Right cardiac atrium (tissue), 5 donors: ENCODE data around the gene RBP2. TPM values are rescaled to one million over a fixed set of nuclear protein-coding genes. Genes with fewer than 3 reads are reported as not detected.

ENCODE experiments used
- ATAC-seq, 2 donors: fragments of 200-7000 bp; cut with Tn5 transposase; one replicate each; pipeline versions ENCODE4 v1.8.0 to v1.9.1; 2020; ENCODE audit warnings: moderate library complexity in 2 of 2, mild to moderate bottlenecking in 1 of 2
- DNase-seq, 3 donors: peaks; one replicate each; pipeline ENCODE4 v3.0.0-alpha.2; 2020
- H3K27ac ChIP-seq: one replicate; pipeline ENCODE4 v1.5.1; 2013; ENCODE audit warnings: mild to moderate bottlenecking, low read length, control low read depth, moderate library complexity
- H3K27me3 ChIP-seq: one replicate; pipeline ENCODE4 v1.6.1; 2013; ENCODE audit not compliant: control insufficient read depth, insufficient read depth
- H3K4me1 ChIP-seq: one replicate; pipeline ENCODE4 v1.6.1; 2013; ENCODE audit warnings: low read length; ENCODE audit not compliant: control insufficient read depth, insufficient read depth
- H3K4me3 ChIP-seq: one replicate; pipeline ENCODE4 v1.5.1; 2013; ENCODE audit warnings: low read length, control low read depth
- H3K9me3 ChIP-seq: one replicate; pipeline ENCODE4 v1.6.1; 2013; ENCODE audit warnings: low read length; ENCODE audit not compliant: control insufficient read depth
- WGBS: extraction: QIAGEN DNeasy Blood & Tissue Kit; methylation state at CpG from one replicate; pipeline ENCODE4 v1.1.7; 2013; 5-methylcytosine and 5-hydroxymethylcytosine counted together
- intact Hi-C, 4 donors: fragments of 100-400 bp; cut with DNase I; formaldehyde crosslinking; loops; one replicate each; pipeline versions ENCODE4 v1.11.0 to v1.14.0; 2022 to 2023
- polyA plus RNA-seq: library from polyadenylated mRNA; stranded (reverse); fragments of 200-250 nt; gene quantifications from one replicate; pipeline ENCODE4 v1.2.3, GENCODE V29; 2013
- total RNA-seq, 4 donors: library from RNA; stranded (reverse); fragmentation: NEBNext Ultra II Directional; extraction: Animal tissue kit (Norgen Biotek cat#: 25700); gene quantifications; one replicate each; pipeline ENCODE4 v1.2.1, GENCODE V29; 2021
- donor health status: healthy with polysubstance abuse.
- donor health status: DM: no; HTN: yes; CAD: no.
- donor health status: DM: no; HTN: no; CAD: no.
- donor health status: DM: no; HTN: yes; CAD: no; lungs with severe emphysema.
- donor health status: DM: yes; HTN: yes; CAD: no.

The RBP2 gene
- total and polyA plus RNA-seq, 5 donors = not detected

- no peak for ATAC-seq
These were observed 41.2 kb upstream of the RBP2 start for GRCh38 chr3:139517321-139518065.

DNA sequence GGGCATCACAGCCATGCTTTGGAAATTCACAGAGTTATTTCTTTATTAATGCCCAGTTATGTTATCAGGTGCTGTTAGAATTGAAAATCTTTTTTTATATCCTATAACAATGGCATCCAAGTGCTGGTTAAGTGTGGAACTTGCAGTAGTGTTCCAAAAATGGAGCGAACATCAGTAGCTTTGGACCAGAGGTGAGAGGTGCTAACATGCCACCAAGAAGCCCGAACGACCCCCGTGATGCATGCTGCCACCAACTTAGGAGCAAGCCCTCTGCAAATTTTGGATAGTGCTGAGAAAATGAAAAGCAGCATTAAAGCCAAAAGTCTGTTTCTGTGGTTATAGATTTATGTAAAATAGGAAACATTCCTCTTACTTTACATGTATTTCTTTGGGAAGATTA is 38.4 kb upstream of the RBP2 start:
- intact Hi-C loops = no loop called here
- 87% methylated on average over 4 of the region's 4 CpGs for WGBS
- ATAC-seq (no peak), DNase-seq (no peak)
- H3K27ac ChIP-seq = no peak overlapping the region
- no peaks in the 10 kb centered on the region for H3K9me3 ChIP-seq
- no peaks in the 10 kb centered on the region for H3K4me1 ChIP-seq
- H3K27me3 ChIP-seq = no peaks in the 10 kb centered on the region
- H3K4me3 ChIP-seq = no peak overlapping the region

More at GRCh38 chr3:139517321-139518065, 41.2 kb upstream of the RBP2 start:
- Histone ChIP-seq H3K9me3 (no peaks in the 10 kb centered on the region), H3K27ac (no peak overlapping the region), H3K4me1 (no peaks in the 10 kb centered on the region), H3K27me3 (no peaks in the 10 kb centered on the region), H3K4me3 (no peak overlapping the region)
- intact Hi-C loops = no loop called here
- no peak for DNase-seq
- WGBS = 72% methylated on average over 5 of the region's 5 CpGs

DNA sequence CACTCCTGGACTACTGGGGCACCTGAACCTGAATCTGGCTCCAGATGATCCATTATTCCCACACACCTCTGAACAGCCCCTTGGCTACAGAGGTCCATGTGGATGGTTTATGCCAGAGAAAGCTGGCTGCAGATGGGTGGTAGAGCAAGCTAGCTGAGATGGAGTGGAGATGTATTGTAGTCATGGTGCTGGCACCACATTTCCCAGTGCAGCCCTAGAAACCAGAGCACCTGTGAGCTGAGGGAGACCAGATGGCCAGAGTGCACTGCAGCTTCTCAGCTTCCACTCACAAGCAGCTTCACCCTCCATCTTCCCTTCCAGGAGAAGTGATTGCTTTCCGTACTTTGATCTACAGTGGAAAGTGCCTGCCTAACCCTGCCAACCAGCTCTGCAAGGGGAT is 33.3 kb upstream of the RBP2 start:
- intact Hi-C loops = no loop called here
- H3K27ac ChIP-seq = no peak overlapping the region
- H3K4me1 ChIP-seq = no peaks in the 10 kb centered on the region
- DNase-seq = no peak
- no peak overlapping the region for H3K4me3 ChIP-seq
- ATAC-seq = no peak
- 51% methylated on average over 1 of the region's 1 CpG for WGBS
- H3K27me3 ChIP-seq = no peaks in the 10 kb centered on the region
- H3K9me3 ChIP-seq = no peaks in the 10 kb centered on the region

GRCh38 chr3:139506766-139507165 is 30.4 kb upstream of the RBP2 start:
- no peak overlapping the region for H3K4me3 ChIP-seq
- WGBS = 43% methylated on average over 2 of the region's 2 CpGs
- ATAC-seq (no peak), DNase-seq (no peak)
- H3K9me3 ChIP-seq = no peaks in the 10 kb centered on the region
- H3K27ac ChIP-seq = no peak overlapping the region
- no peaks in the 10 kb centered on the region for H3K4me1 ChIP-seq
- H3K27me3 ChIP-seq = no peaks in the 10 kb centered on the region
- intact Hi-C loops = no loop called here

GRCh38 chr3:139505829-139506386 is 29.6 kb upstream of the RBP2 start:
- WGBS = 93% methylated on average over 2 of the region's 2 CpGs
- H3K27ac ChIP-seq = no peak overlapping the region
- H3K4me1 ChIP-seq = no peaks in the 10 kb centered on the region
- H3K27me3 ChIP-seq = no peaks in the 10 kb centered on the region
- no peak overlapping the region for H3K4me3 ChIP-seq
- ATAC-seq (no peak), DNase-seq (no peak)
- H3K9me3 ChIP-seq = no peaks in the 10 kb centered on the region
- intact Hi-C loops = no loop called here

DNA sequence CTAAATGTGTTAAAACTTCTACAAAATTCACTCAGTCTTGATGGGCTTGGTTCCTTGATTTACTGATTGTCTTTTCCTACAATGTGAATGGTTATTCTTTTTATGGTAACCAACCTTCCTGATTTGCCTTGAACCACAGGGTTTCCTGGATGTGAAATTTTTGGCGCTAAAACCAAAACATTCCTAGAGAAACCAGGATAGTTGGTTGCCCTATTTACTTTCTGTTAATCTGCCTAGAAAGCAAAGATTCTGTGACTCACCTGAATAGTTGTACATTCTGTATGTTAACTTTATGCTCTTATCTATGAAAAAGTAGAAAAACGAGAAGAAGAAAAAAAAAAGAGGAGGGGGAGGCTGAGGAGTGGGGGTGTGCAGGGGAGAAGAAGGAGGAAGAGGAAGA is 23.2 kb upstream of the RBP2 start:
- Histone ChIP-seq H3K27me3 (no peaks in the 10 kb centered on the region), H3K27ac (no peak overlapping the region), H3K4me1 (no peaks in the 10 kb centered on the region), H3K4me3 (no peak overlapping the region), H3K9me3 (no peaks in the 10 kb centered on the region)
- 66% methylated on average over 2 of the region's 2 CpGs for WGBS
- intact Hi-C loops = no loop called here
- DNase-seq (no peak), ATAC-seq (no peak)

- DNase-seq (no peak), ATAC-seq (no peak)
- Histone ChIP-seq H3K4me1 (no peaks in the 10 kb centered on the region), H3K27me3 (no peaks in the 10 kb centered on the region), H3K9me3 (no peaks in the 10 kb centered on the region), H3K4me3 (no peak overlapping the region), H3K27ac (no peak overlapping the region)
- intact Hi-C loops = no loop called here
- WGBS = 89% methylated on average over 6 of the region's 6 CpGs
These were observed 17.6 kb upstream of the RBP2 start for GRCh38 chr3:139493826-139494385.

DNA sequence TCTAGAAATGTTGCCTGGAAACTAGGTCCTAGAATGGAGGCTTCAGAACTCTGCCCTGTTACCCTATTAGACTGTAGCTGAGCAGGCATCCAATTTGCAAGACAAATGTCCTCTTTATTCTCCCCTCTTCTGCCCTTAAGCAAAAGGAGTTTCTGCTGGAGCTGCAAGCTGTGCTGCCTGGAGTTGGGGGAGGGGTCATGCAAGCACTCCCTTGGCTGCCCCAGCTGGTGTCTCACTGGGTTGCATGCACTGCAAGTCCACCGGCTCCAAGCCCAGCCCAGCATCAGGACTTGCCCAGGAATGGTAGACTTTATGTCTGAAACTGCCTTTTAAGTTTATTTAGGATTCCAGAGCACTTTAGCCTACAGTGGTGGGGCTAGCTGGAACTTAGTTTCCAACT is 15.7 kb upstream of the RBP2 start:
- ATAC-seq (no peak), DNase-seq (peak in 1 of 3 donors; percentile 52)
- Histone ChIP-seq H3K27ac (no peak overlapping the region), H3K4me1 (no peaks in the 10 kb centered on the region), H3K4me3 (no peak overlapping the region), H3K27me3 (no peaks in the 10 kb centered on the region), H3K9me3 (no peaks in the 10 kb centered on the region)
- intact Hi-C loops = no loop called here
- WGBS = 52% methylated on average over 1 of the region's 1 CpG

DNA sequence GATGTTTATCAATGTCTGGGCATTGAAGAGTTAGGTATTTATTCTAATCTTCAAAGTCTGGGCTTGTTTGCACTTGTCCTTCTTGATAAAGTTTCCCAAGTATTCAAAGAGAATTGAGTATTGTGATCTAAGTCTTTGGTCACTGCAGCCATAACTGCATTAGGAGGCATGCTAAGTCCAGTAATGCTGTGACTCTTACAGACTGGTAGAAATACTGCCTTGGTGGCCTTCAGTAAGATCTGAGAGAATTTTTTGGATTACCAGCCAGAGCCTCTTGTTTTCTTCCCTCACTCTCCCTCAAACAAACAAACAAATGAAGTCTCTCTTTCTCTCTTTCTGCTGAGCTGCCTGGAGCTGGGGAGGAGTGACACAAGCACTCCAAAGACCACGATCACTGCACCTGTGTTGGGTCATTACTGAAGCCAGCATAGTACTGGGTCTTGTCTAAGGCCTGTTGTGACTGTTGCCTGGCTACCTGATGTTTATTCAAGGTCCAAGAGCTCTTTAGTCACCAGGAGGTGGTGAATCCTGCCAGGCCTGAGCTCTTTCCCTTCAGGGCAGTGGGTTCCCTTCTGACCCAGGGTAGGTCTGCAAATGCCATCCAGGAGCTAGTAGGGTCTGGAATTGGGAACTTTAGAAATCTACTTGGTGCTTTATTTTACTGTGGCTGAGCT is 14.8 kb upstream of the RBP2 start:
- Histone ChIP-seq H3K9me3 (no peaks in the 10 kb centered on the region), H3K27ac (no peak overlapping the region), H3K4me3 (no peak overlapping the region), H3K27me3 (no peaks in the 10 kb centered on the region), H3K4me1 (no peaks in the 10 kb centered on the region)
- WGBS = 49% methylated on average over 1 of the region's 1 CpG
- no peak for DNase-seq
- intact Hi-C loops = no loop called here
- ATAC-seq = no peak

DNA sequence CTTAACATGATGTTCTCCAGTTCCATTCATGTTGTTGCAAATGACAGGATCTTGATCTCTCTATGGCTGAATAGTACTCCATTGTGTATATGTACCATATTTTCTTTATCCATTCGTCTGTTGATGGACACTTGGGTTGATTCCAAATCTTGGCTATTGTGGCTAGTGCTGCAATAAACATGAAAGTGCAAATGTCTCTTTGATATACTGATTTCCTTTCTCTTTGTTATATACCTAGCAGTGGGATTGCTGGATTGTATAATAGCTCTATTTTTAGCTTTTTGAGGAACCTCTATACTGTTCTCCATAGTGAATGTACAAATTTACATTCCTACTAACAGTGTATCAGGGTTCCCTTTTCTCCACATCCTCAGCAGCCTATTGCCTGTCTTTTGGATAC is 5.9 kb upstream of the RBP2 start:
- Histone ChIP-seq H3K27ac (no peak overlapping the region), H3K27me3 (no peaks in the 10 kb centered on the region), H3K4me3 (no peak overlapping the region), H3K4me1 (no peaks in the 10 kb centered on the region), H3K9me3 (no peaks in the 10 kb centered on the region)
- intact Hi-C loops = no loop called here
- no peak for ATAC-seq
- no peak for DNase-seq
- WGBS = 39% methylated on average over 1 of the region's 1 CpG

DNA sequence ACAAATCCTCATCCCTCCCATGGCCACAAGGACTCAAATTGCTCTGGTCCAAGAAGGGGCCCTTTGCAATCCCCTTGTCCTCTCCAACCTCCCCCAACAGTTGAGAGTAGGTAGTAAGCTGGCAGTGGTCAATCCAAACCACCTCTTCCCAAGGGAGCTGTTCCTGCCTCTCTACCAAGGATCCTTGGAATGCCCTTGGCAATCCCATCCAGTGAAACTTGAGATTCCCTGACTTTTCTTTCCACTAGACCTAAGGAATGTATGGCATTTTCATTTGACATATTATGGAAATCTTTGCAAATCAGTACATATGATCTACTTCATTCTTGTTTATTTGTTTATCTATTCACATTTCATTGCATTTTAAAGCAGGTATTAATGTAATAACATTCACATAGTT is 4.8 kb upstream of the RBP2 start:
- ATAC-seq = no peak
- Histone ChIP-seq H3K27ac (no peak overlapping the region), H3K4me3 (no peak overlapping the region), H3K4me1 (no peaks in the 10 kb centered on the region), H3K27me3 (no peaks in the 10 kb centered on the region), H3K9me3 (no peaks in the 10 kb centered on the region)
- no peak for DNase-seq
- intact Hi-C loops = no loop called here
